Activated naive CD8-positive, alpha-beta T cell treated with anti-CD3 and anti-CD28 coated beads, Interleukin-2, amount 50 U/mL, for 24 hours (primary cell): ENCODE data around the gene WNT9A.
A peak's percentile ranks its signal among the peaks of the same experiment; 100 is the strongest.
"Not testable (repeated sequence)": the region's sequence is repeated elsewhere in the genome, so short reads cannot be mapped to it uniquely, and the experiment has no call there.

Source experiments
- ATAC-seq: fragments of 150-1000 bp; cut with Tn5 transposase; one replicate; pipeline ENCODE4 v1.10.0; 2021
- DNase-seq: peaks from one replicate; pipeline ENCODE4 v3.0.0; 2021
- H3K27ac Mint-ChIP-seq: one replicate; pipeline ENCODE4 v1.8.0; 2021; ENCODE audit warnings: mild to moderate bottlenecking, mixed read lengths
- H3K27me3 Mint-ChIP-seq: one replicate; pipeline ENCODE4 v1.8.0; 2021; ENCODE audit warnings: mixed read lengths
- H3K36me3 Mint-ChIP-seq: one replicate; pipeline ENCODE4 v1.8.0; 2021; ENCODE audit warnings: low read depth, mixed read lengths
- H3K4me1 Mint-ChIP-seq: one replicate; pipeline ENCODE4 v1.8.0; 2021; ENCODE audit warnings: mixed read lengths
- H3K4me3 Mint-ChIP-seq: one replicate; pipeline ENCODE4 v1.8.0; 2021; ENCODE audit warnings: mild to moderate bottlenecking, moderate library complexity, mixed read lengths
- H3K9me3 Mint-ChIP-seq: one replicate; pipeline ENCODE4 v1.8.0; 2021; ENCODE audit warnings: mixed read lengths

Gene WNT9A

DNA sequence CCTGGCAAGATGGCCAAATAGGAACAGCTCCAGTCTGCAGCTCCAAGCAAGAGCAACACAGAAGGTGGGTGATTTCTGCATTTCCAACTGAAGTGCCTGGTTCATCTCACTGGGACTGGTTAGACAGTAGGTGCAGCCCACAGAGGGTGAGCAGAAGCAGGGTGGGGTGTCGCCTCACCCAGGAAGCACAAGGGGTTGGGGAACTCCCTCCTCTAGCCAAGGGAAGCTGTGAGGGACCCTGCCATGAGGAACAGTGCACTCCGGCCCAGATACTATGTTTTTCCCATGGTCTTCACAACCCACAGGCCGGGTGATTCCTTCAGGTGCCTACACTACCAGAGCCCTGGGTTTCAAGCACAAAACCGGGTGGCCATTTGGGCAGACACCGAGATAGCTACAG lies 75.8 kb downstream of the WNT9A start:
- not testable (repeated sequence) for H3K36me3 Mint-ChIP-seq, H3K4me3 Mint-ChIP-seq, H3K27me3 Mint-ChIP-seq, ATAC-seq, DNase-seq, H3K27ac Mint-ChIP-seq
- H3K4me1 Mint-ChIP-seq = peaks cover 29% of the 10 kb centered on the region
- H3K9me3 Mint-ChIP-seq = peaks cover 16% of the 10 kb centered on the region

DNA sequence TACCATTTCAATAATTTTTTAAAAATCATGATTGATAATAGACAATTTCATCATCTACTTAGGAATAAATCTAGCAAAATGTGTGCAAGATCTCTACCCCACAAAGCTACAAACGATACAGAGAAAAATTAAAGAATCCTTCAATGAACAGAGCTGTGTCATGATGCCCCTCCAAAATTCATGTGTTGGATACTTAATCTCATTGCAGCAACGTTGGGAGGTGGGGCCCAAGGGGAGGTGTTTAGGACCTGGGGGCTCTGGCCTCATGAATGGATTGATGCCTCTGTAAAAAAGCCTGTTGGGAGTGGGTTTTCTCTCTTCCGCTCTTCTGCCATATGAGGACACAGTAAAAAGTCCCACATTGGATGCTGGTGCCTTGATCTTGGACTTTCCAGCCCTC lies 77.4 kb downstream of the WNT9A start:
- Mint-ChIP-seq H3K9me3 (peaks cover 16% of the 10 kb centered on the region), H3K36me3 (peaks cover 5% of the 10 kb centered on the region), H3K27me3 (peaks cover 4% of the 10 kb centered on the region), H3K4me3 (no peak overlapping the region), H3K27ac (no peak overlapping the region), H3K4me1 (peaks cover 29% of the 10 kb centered on the region)
- no peak for DNase-seq
- ATAC-seq = no peak

DNA sequence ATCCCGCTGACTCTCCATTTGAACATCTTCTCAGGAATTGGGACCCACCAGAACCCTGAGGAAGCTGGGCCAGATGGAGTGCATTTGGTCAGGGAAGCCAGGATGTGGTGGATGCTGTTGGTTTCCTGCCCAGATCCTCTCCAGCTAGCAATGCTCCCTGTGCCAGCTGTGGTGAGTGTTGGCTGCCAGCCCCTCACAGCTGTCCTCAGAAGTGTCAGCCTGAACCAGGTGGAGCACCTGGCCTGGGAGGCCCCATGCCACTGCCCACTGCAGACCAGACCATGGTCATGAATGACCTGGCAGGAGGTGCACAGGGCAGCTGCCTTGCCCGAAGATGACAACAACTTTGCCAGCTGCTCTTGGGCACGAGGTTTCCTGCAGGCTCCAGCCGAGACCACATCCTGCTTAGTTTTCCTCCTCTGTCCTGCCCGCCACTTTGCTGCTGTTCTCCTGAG lies 77.9 kb downstream of the WNT9A start:
- Mint-ChIP-seq H3K27me3 (peaks cover 1% of the 10 kb centered on the region), H3K4me3 (no peak overlapping the region), H3K27ac (no peak overlapping the region), H3K9me3 (peaks cover 17% of the 10 kb centered on the region), H3K36me3 (peaks cover 5% of the 10 kb centered on the region), H3K4me1 (peaks cover 29% of the 10 kb centered on the region)
- ATAC-seq (peak; percentile 49), DNase-seq (no peak)

DNA sequence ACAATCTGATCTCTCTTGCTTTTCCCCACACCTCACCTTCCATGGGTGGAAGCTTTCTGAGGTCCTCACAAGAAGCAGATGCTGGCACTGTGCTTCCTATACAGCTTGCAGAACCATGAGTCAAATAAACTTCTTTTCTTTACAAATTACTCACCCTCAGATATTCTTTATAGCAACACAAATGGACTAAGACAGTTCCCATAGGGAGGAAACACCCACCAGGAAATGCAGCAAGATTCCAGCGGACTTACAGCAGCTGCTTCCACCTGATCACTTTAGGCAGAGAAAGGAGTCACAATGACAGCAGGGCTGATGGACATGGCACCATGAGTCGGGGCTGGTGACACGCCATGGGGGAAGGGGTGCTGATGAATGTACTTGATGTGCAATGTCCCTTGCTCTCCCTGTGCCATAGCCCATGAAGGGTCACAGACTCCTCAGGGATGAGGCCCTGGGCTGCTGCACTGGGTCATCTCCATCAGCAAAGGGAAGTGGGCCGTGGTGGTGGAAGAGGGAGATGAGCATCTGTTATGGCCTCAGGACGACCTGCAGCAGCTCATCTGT lies 78.4 kb downstream of the WNT9A start:
- DNase-seq = no peak
- Mint-ChIP-seq H3K9me3 (peaks cover 17% of the 10 kb centered on the region), H3K4me1 (peaks cover 29% of the 10 kb centered on the region), H3K4me3 (no peak overlapping the region), H3K27me3 (no peaks in the 10 kb centered on the region), H3K27ac (no peak overlapping the region), H3K36me3 (peaks cover 5% of the 10 kb centered on the region)
- peak; percentile 24 for ATAC-seq
